ENCODE data around the gene VPS39. TPM values are rescaled to one million over a fixed set of nuclear protein-coding genes. Genes with fewer than 3 reads are reported as not detected.

Gene VPS39
- total RNA-seq, 1 experiment from 2014 or later, result 31.5 TPM

DNA sequence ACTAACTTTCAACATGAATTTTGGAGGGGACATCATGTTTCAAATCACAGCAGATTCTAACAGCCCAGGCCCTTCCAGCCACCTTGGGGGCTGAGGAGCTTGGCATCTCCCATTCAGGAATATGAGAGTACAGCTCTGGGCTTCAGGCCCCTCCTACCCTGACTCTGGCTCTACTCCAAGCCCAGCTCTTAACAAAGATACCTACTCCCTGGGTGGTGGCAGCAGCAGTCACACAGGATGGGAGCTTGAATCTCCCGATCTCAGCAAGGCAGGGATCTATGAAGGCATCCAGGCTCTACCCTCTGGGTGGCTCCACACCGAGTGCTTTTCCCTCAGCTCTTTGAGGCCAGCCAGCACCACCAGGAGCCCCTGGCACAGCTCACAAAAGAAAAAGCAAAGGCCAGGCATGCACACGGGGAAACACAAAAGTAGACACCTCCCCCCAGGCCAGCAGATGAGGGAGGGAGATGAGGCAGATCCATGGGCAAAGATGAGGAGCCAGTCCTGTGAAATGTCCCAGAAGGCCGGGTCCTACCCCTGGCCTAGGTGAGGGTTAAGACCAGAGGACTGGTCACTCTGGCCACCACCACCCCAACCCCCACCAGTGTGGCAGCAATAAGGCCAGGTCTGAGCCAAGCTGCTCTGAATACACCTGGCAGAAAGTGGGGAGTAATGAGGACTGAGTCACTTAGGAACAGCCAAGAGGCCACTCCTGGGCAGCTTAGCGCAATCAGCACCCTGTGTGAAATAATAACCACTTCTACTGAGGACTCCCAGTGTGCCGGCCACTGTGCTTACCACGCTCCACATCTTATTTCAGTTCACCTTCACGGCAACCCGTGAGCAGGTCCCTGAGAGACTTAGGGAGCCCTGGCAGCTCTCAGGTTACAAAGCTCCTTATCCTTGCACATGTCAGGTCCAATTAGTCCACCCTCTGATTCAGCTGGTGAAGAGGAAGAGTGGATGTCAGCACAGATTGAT is 76.0 kb downstream of the VPS39 start:
- no peak for DNase-seq (ENCODE audit: low read depth)

DNA sequence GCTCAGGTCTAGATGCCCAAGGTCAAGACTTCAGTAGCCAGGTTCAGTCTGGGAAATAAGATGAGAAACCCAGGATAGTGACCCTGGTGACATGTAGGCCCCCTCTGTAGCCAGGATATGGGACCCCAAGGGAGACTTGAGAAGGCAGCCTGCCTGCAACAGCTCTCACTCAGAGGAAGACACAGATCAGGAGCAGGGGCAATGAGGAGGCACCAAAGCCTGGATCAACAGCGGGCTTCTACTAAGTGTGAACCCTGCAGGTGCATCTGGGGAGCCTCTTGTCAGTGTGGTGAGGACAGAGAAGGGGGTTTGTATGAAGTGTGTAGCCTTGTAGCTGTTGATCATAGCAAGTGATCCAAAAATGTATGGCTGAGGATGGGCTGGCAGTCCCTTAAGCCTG is 77.1 kb downstream of the VPS39 start:
- no peak for DNase-seq (ENCODE audit: low read depth)

DNA sequence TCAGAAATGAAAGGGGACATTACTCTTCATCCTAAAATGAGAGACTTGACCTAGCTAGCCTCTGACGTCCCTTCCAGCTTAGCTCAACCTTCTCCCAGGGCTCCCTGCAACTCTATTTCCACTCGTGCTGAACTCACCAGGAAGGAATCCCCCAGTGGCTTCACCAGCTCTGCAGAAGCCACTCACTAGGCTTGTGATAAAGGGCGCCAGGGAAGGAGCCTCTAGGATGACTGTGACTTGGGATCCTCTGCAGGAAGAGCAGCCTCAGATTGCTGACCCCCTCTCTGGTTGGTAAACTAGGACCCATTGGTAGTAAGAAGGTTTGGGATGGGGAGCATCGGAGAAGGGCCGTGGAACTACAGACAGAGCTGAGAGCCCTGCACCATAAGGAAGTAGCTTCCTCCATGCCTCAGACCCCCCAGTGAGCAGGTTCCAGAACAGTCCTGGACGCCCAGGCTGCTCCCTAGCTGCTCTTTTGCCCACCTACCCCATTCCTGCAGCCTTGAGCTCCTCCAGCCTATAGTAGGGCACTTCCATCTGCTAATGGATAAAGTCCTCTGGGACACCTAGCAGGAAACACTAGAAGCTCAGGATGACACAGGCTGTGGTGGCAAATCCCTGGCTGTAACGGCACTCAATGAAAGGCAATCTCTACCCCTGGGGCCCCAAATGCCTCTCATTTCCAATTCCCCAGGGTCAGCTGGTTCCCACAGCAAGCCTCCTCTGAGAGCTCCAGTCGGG is 77.7 kb downstream of the VPS39 start:
- DNase-seq (ENCODE audit: low read depth), result no peak

DNA sequence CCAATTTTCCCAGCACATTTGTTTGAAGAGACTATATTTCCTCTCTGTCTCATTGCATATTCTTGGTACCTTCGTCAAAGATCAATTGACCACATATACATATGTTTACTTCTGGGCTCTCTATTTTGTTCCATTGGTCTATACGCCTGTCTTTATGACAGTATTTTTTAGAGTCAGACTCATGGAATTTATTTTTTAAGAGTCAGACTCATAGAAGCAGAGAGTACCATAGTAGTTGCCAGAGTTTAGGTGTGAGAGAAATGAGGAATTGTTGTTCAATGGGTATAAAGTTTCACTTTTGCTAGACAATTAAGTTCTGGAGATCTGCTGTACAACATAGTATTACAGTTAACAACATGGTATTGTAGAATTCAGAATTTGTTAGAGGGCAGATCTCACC is 78.7 kb downstream of the VPS39 start:
- DNase-seq (ENCODE audit: low read depth), result no peak

DNA sequence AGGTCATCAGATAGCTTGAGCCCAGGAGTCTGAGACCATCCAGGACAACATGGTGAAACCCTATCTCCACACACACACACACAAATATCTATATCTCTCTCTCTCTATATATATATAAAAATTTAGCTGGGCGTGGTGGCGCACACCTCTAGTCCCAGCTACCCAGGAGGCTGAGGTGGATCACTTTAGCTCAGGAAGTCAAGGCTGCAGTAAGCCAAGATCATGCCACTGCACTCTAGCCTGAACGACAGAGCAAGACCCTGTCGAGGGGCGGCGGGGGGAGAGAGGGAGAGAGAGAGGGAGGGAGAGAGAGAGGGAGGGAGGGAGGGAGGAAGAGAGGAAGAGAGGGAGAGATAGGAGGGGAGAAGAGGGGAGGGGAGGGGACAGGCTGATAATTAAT is 79.6 kb downstream of the VPS39 start:
- no peak for DNase-seq (ENCODE audit: low read depth)

DNA sequence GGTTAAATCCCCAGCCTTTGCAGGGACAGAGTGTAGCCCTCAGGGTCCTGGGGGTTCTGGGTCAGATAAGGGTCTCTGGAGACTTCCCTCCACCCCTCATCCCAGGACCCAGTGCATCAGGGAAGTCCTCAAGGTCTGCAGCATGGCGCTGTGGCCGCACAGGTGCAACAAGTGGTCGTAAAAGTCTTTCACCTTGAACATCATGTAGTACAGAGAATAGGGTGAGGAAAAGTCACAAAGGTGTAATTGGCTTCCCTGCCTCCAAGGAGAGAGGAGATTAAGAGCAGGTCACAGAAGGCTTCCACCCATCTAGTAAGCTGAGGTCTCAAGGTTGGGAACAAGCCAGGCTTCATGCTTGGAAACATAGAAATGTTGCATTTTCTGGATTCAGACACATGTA is 84.6 kb downstream of the VPS39 start:
- DNase-seq (ENCODE audit: low read depth), result no peak

DNA sequence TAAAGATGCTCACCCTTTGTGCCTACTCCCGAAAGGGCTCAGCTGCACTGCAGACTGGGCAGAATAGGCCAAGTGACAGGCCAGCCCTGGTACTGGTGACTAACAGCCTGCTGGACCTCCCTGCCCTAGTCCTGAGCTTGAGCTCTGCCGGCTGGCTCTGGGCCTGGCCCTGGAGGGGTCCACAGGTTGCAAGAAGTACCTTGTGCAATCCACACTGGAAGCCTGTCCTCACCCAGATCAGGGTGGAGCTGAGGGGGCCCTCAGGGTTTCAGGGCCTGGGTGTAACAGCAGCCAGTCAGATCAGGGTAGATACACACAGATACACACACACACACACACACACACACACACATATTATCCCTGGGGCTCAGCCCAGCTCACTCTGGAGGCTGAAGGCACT is 86.4 kb downstream of the VPS39 start:
- DNase-seq (ENCODE audit: low read depth), result no peak

DNA sequence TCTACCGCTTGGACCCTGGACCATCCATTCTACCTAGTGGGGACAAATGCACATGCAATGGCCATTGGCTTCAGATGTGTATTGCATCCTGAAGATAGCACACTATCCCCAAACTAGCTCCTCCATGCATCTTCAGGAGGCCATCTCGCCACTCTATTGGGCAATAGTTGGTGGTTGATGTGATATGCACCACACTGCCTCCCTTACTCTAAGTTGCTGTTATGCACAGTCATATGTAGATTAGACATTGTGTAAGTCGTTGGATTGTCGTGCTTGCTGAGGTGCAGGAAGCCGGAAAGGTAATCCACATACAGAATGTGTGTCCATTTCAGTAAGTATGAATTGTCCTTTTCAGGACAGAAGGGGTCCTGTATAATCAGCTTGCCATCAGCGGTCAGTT is 87.1 kb downstream of the VPS39 start:
- DNase-seq (ENCODE audit: low read depth), result no peak

DNA sequence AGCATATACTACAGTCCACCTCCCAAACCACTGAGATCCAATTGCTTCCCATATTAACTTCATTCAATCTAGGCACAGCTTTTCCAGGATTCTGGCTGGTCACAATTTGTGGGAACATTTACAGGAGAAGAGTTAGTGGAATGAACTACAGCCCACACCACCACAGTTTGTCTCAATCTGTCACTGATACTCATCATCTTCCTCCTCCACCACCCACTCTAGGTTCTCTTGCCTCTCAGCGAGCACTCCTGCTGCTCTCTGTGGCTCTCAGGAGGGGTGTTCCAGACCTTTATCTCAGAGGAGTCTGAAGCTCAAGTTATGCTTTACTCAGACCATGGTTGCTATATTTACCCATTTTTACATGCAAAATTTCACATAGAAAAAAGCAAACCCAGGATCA is 87.8 kb downstream of the VPS39 start:
- no peak for DNase-seq (ENCODE audit: low read depth)

DNA sequence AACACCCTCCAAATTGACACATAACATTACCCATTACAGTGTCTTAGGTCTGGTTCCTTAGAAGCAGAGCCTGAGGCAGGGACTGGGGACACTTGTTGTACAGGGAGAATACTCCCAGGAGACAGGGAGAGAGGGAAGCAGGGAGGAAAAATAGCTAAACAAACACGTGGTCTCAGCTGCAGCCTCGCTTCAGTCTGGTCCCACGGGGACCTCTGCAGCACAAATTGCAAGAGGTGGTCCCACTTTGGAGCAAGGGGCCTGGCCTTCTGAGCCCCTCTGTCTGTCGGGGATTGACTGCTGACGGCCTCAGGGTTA is 88.7 kb downstream of the VPS39 start:
- DNase-seq (ENCODE audit: low read depth), result no peak

DNA sequence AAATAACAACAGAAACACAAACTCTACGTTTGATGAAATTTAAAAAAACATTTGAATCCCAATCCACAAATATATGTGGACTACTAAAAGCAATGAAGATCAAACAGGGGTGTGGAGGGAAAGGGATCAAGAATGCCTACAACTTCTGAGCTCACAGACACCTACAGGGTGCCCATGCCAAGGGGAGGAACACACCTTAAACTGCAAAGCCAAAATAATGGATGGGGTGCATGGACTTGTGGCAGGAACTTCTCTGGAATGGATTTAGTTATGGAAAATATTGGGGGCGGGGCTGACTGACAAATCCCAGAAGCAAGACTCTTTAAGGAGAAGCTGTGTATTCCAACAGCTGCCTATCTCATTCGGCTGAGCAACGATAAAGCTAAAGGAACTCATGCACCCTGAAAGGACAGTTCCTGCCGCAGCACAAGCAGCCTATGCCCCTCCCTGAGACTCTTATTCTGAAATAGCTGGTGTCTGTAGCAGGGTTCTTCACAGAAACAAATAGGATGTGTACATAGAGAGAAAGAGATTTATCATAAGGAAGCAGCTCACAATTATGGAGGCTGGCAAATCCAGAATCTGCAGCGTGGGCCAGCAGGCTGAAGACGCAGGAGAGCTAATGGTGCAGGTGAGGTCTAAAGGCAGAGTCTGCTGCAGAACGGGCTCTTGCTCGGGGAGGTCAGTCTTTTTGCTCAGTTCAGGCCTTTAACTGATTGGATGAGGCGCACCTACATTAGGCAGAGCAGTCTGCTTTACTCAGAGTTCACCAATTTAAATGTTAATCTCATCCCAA is 89.3 kb downstream of the VPS39 start:
- DNase-seq (ENCODE audit: low read depth), result no peak

DNA sequence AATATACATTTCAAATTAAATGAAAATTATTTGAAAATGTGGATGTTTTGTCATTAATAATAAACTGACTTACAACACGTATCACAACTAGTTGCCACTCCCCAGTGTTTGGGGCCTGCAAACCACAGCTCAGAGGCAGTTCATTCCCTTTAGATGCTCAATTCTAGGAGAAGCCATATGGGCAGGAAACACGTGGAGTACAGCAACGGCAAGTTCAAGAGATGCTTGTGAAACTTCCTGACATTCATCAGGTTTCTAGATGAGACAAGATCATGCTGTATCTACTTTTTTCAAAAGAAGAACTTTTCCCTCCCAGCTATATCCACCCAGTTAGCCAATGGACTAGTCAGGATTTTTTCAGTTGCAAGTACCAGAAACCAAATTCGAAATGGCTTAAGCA is 96.2 kb downstream of the VPS39 start:
- no peak for DNase-seq (ENCODE audit: low read depth)

DNA sequence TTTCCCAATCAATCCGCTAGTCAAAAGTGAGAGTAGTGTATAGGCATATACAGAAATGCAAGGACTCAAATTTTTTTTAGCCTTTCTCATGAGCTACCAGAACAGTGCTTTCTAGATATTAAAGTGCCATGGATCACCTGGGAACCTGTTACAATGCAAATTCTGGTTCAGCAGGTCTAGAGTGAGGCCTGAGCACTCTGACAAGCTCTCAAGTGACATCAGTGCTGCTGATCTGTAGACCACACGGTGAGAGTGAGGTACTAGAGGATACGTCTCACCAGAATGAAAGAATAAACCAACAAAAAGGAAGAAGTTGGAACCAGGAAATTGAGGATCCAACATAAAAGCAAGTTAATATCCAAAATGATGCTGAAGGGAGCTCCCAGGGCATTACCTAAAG is 97.7 kb downstream of the VPS39 start:
- DNase-seq (ENCODE audit: low read depth), result no peak

DNA sequence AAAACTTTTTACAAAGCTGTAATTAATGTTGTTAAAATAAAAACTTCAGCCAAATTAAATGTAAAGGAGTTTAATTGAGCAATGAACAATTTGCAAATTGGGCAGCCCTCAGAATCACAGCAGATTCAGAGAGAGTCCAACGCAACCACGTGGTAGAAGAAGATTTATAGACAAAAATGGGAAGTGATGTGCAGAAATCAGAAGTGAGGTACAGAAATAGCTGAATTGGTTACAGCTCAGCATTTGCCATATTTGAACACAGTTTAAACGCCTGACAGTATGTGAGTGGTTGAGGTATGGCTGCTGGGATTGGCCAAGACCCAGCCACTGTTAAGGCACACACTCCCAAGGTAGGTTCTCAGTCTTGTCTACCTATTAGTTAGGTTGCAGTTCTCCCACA is 99.3 kb downstream of the VPS39 start:
- no peak for DNase-seq (ENCODE audit: low read depth)

Other genes starting within 250 kb of the VPS39 start
- gene EHD4, start 235.7 kb downstream of the VPS39 start, total RNA-seq (2014; rRNA removed; shearing (Covaris generic)), result 21.8 and 28.6 TPM in 2 replicates
- not detected in 2 replicates for gene PLA2G4E, start 187.3 kb downstream of the VPS39 start, total RNA-seq (2014; rRNA removed; shearing (Covaris generic))
- gene PLA2G4D, start 113.7 kb downstream of the VPS39 start, total RNA-seq (2014; rRNA removed; shearing (Covaris generic)), result 0.10 and 0.52 TPM in 2 replicates
- gene PLA2G4F, start 51.7 kb downstream of the VPS39 start, total RNA-seq (2014; rRNA removed; shearing (Covaris generic)), result not detected in 2 replicates
- 14.7 and 14.8 TPM in 2 replicates for gene GANC, start 64.9 kb upstream of the VPS39 start, total RNA-seq (2014; rRNA removed; shearing (Covaris generic))
- 62.3 and 75.6 TPM in 2 replicates for gene TMEM87A, start 65.1 kb upstream of the VPS39 start, total RNA-seq (2014; rRNA removed; shearing (Covaris generic))
- 0.34 TPM in 1 of 2 replicates, not detected in the other for gene CAPN3, start 151.2 kb upstream of the VPS39 start, total RNA-seq (2014; rRNA removed; shearing (Covaris generic))